Loucy (cell line): Measurements from ENCODE around the gene NLGN4X.

ENCODE experiments used
- H2AFZ ChIP-seq: fragments of 200-600 bp; sonication (generic); 2 replicates; pipeline ENCODE4 v1.6.0; 2016; ENCODE audit warnings: antibody characterized with exemption, mild to moderate bottlenecking, low read length, moderate library complexity
- H3F3A ChIP-seq: fragments of 200-600 bp; 2 replicates; pipeline ENCODE4 v1.6.0; 2016; ENCODE audit warnings: antibody characterized with exemption, low read depth, mild to moderate bottlenecking
- H3K27me3 ChIP-seq: fragments of 200-600 bp; sonication (generic); 2 replicates; pipeline ENCODE4 v1.6.1; 2014; ENCODE audit warnings: low read length, mild to moderate bottlenecking; ENCODE audit not compliant: insufficient read depth, poor library complexity, severe bottlenecking
- H3K36me3 ChIP-seq: fragments of 200-600 bp; sonication (generic); 2 replicates; pipeline ENCODE4 v1.6.1; 2016; ENCODE audit warnings: low read length; ENCODE audit not compliant: insufficient read depth
- H3K4me1 ChIP-seq: fragments of 200-600 bp; sonication (generic); 2 replicates; pipeline ENCODE4 v1.5.1; 2014; ENCODE audit warnings: low read length, mild to moderate bottlenecking; ENCODE audit not compliant: insufficient read depth, poor library complexity, severe bottlenecking
- H3K4me2 ChIP-seq: fragments of 200-600 bp; sonication (generic); 2 replicates; pipeline ENCODE4 v1.6.0; 2014; ENCODE audit warnings: antibody characterized with exemption, low read length, low read depth, mild to moderate bottlenecking; ENCODE audit not compliant: poor library complexity, severe bottlenecking
- H3K4me3 ChIP-seq: fragments of 200-600 bp; sonication (generic); 2 replicates; pipeline ENCODE4 v1.5.1; 2014; ENCODE audit warnings: low read length, mild to moderate bottlenecking, mixed read lengths; ENCODE audit not compliant: poor library complexity, severe bottlenecking
- H3K79me2 ChIP-seq: fragments of 200-600 bp; sonication (generic); 2 replicates; pipeline ENCODE4 v1.6.1; 2014; ENCODE audit warnings: low read length; ENCODE audit not compliant: insufficient read depth
- H3K9ac ChIP-seq: fragments of 200-600 bp; sonication (generic); 2 replicates; pipeline ENCODE4 v1.6.0; 2014; ENCODE audit warnings: mild to moderate bottlenecking, low read depth, low read length, moderate library complexity; ENCODE audit not compliant: poor library complexity, severe bottlenecking
- H3K9me2 ChIP-seq: fragments of 200-600 bp; sonication (generic); replicated peaks from 2 replicates; pipeline ENCODE4 v1.6.1; 2016; ENCODE audit warnings: low read depth, low read length, mixed read lengths
- H3K9me3 ChIP-seq: fragments of 200-600 bp; sonication (generic); 2 replicates; pipeline ENCODE4 v1.6.1; 2014; ENCODE audit warnings: mild to moderate bottlenecking, antibody characterized with exemption, low read length, low read depth; ENCODE audit not compliant: insufficient read depth
- H4K20me1 ChIP-seq: fragments of 200-600 bp; sonication (generic); 2 replicates; pipeline ENCODE4 v1.6.0; 2014; ENCODE audit warnings: antibody characterized with exemption, low read length, mild to moderate bottlenecking; ENCODE audit not compliant: insufficient read depth, poor library complexity, severe bottlenecking
- CTCF ChIP-seq: fragments of 200-600 bp; sonication (generic); conservative IDR thresholded peaks from 2 replicates; pipeline ENCODE4 v1.5.1; 2014; ENCODE audit warnings: mild to moderate bottlenecking, antibody characterized with exemption, low read length
- EZH2phosphoT487 ChIP-seq: fragments of 200-600 bp; IDR thresholded peaks from 2 replicates; pipeline ENCODE4 v1.6.1; 2018; ENCODE audit warnings: antibody characterized with exemption, mild to moderate bottlenecking, moderate library complexity, borderline replicate concordance

NLGN4X gene

DNA sequence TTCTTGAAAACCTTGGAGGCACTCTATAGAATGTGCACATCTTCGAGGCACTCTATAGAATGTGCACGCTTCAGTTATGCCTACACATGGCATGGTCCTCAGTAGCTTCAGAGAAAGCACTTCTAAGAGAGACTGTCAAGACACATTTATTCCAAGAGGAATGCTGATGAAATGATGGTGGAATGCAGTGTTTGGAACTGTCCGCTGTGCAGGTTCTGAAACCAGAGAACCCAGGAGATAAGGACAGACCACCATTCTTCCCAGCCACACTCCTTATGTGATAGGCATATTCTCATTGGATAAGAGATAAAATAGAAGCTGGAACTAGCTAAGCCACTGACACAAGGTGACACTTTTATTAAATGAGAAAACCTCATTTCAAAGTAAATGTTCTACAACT lies 263.3 kb downstream of the NLGN4X start:
- Histone ChIP-seq H3K4me3 (no peak overlapping the region), H3K9ac (no peak overlapping the region), H3K79me2 (no peaks in the 10 kb centered on the region), H3K36me3 (no peaks in the 10 kb centered on the region), H3K27me3 (no peaks in the 10 kb centered on the region), H3F3A (no peaks in the 10 kb centered on the region), H3K9me2 (no peaks in the 10 kb centered on the region), H2AFZ (no peak overlapping the region), H3K4me2 (no peak overlapping the region), H3K9me3 (no peaks in the 10 kb centered on the region), H4K20me1 (no peaks in the 10 kb centered on the region), H3K4me1 (no peaks in the 10 kb centered on the region)
- TF ChIP-seq CTCF, result no peak
- TF ChIP-seq EZH2phosphoT487, result no peak

- Histone ChIP-seq H3F3A (no peaks in the 10 kb centered on the region), H3K27me3 (no peaks in the 10 kb centered on the region), H3K36me3 (no peaks in the 10 kb centered on the region), H3K79me2 (no peaks in the 10 kb centered on the region), H3K9me2 (no peaks in the 10 kb centered on the region), H3K9me3 (no peaks in the 10 kb centered on the region), H3K4me2 (no peak overlapping the region), H3K4me1 (no peaks in the 10 kb centered on the region), H3K4me3 (no peak overlapping the region), H2AFZ (no peak overlapping the region), H4K20me1 (no peaks in the 10 kb centered on the region), H3K9ac (no peak overlapping the region)
- no peak for TF ChIP-seq CTCF
- no peak for TF ChIP-seq EZH2phosphoT487
Observed at GRCh38 chrX:5959286-5959685, 269.4 kb downstream of the NLGN4X start.

GRCh38 chrX:5958523-5958922 lies 270.1 kb downstream of the NLGN4X start:
- H3K4me1 ChIP-seq, result no peaks in the 10 kb centered on the region
- H3K4me3 ChIP-seq, result no peak overlapping the region
- no peaks in the 10 kb centered on the region for H3K79me2 ChIP-seq
- H3K9me3 ChIP-seq, result no peaks in the 10 kb centered on the region
- no peaks in the 10 kb centered on the region for H3K27me3 ChIP-seq
- no peak overlapping the region for H3K4me2 ChIP-seq
- no peaks in the 10 kb centered on the region for H3F3A ChIP-seq
- H4K20me1 ChIP-seq, result no peaks in the 10 kb centered on the region
- H3K9me2 ChIP-seq, result no peaks in the 10 kb centered on the region
- H3K9ac ChIP-seq, result no peak overlapping the region
- no peak overlapping the region for H2AFZ ChIP-seq
- no peaks in the 10 kb centered on the region for H3K36me3 ChIP-seq
- no peak for TF ChIP-seq EZH2phosphoT487
- TF ChIP-seq CTCF, result no peak
